HEK293 (cell line): ENCODE results near the gene ZSCAN20.

Experiments
- CTCF ChIA-PET: fragments of 350-600 bp; formaldehyde crosslinking; extraction: SDS; loops from one replicate; lab custom pipeline; 2021; ENCODE audit warnings: antibody characterized with exemption; lab: Yijun Ruan, JAX
- POLR2A ChIA-PET: fragments of 300-600 bp; formaldehyde crosslinking; extraction: SDS; loops from one replicate; lab custom pipeline; 2020; ENCODE audit warnings: antibody characterized with exemption, inconsistent platforms; lab: Yijun Ruan, JAX
- H3K27ac ChIP-seq: fragments of 200-500 bp; sonication (Bioruptor generic); 2 replicates; pipeline ENCODE4 v1.5.1; 2014; ENCODE audit warnings: low read depth, low read length, control low read depth, inconsistent platforms; ENCODE audit errors: extremely low read depth
- H3K36me3 ChIP-seq, 2 experiments: fragments of 200-500 bp in 1 of 2; sonication (Bioruptor generic) in 1 of 2; 1 replicate in 1 of 2; 2 replicates in 1 of 2; pipeline ENCODE4 v1.5.1; 2014 to 2017; ENCODE audit warnings: inconsistent platforms in 2 of 2, low read length in 2 of 2; ENCODE audit not compliant: control insufficient read depth in 2 of 2, insufficient read depth in 1 of 2
- H3K4me1 ChIP-seq: fragments of 200-500 bp; sonication (Bioruptor generic); 2 replicates; pipeline ENCODE4 v1.5.1; 2014; ENCODE audit warnings: mild to moderate bottlenecking, low read length, inconsistent platforms; ENCODE audit not compliant: control insufficient read depth, insufficient read depth
- H3K4me3 ChIP-seq: 2 replicates; pipeline ENCODE4 v1.5.1; 2011; ENCODE audit warnings: low read depth, mild to moderate bottlenecking, control low read depth, low read length, moderate library complexity
- H3K9me3 ChIP-seq: fragments of 200-500 bp; sonication (Bioruptor generic); 2 replicates; pipeline ENCODE4 v1.5.1; 2014; ENCODE audit warnings: low read depth, low read length, inconsistent platforms; ENCODE audit not compliant: control insufficient read depth, insufficient read depth
- HOXC10 ChIP-seq: sonication (generic); formaldehyde crosslinking; IDR thresholded peaks from 2 replicates; pipeline ENCODE4 v1.8.1; 2023; ENCODE audit warnings: mild to moderate bottlenecking, missing genetic modification reagents
- KLF1 ChIP-seq: fragments of 450-650 bp; formaldehyde crosslinking; IDR thresholded peaks from 2 replicates; pipeline ENCODE4 v1.5.1; 2016; ENCODE audit warnings: missing biosample characterization, missing genetic modification characterization
- PRDM10 ChIP-seq: fragments of 450-650 bp; formaldehyde crosslinking; IDR thresholded peaks from 2 replicates; pipeline ENCODE4 v1.5.1; 2016; ENCODE audit warnings: missing biosample characterization, missing genetic modification characterization
- SCRT2 ChIP-seq: fragments of 450-650 bp; formaldehyde crosslinking; IDR thresholded peaks from 2 replicates; pipeline ENCODE4 v1.5.1; 2016; ENCODE audit warnings: missing biosample characterization, missing genetic modification characterization
- SP2 ChIP-seq: fragments of 450-650 bp; formaldehyde crosslinking; IDR thresholded peaks from 2 replicates; pipeline ENCODE4 v1.5.1; 2016; ENCODE audit warnings: missing biosample characterization, missing genetic modification characterization
- ZBTB6 ChIP-seq: fragments of 450-650 bp; formaldehyde crosslinking; IDR thresholded peaks from 2 replicates; pipeline ENCODE4 v1.5.1; 2017; ENCODE audit warnings: missing biosample characterization, missing genetic modification characterization
- ZNF114 ChIP-seq: fragments of 450-650 bp; formaldehyde crosslinking; IDR thresholded peaks from 2 replicates; pipeline ENCODE4 v1.5.0; 2017; ENCODE audit warnings: missing biosample characterization, missing genetic modification characterization
- ZNF146 ChIP-seq: fragments of 450-650 bp; formaldehyde crosslinking; IDR thresholded peaks from 2 replicates; pipeline ENCODE4 v1.5.1; 2016; ENCODE audit warnings: missing biosample characterization, missing genetic modification characterization
- ZNF202 ChIP-seq: fragments of 450-650 bp; formaldehyde crosslinking; IDR thresholded peaks from 2 replicates; pipeline ENCODE4 v1.5.1; 2016; ENCODE audit warnings: missing biosample characterization, missing genetic modification characterization, borderline replicate concordance
- ZNF311 ChIP-seq: fragments of 450-650 bp; formaldehyde crosslinking; IDR thresholded peaks from 2 replicates; pipeline ENCODE4 v1.5.1; 2017; ENCODE audit warnings: missing biosample characterization, missing genetic modification characterization, borderline replicate concordance
- ZNF423 ChIP-seq: fragments of 450-650 bp; formaldehyde crosslinking; IDR thresholded peaks from 2 replicates; pipeline ENCODE4 v1.5.1; 2016; ENCODE audit warnings: missing biosample characterization, missing genetic modification characterization
- ZNF48 ChIP-seq: fragments of 450-650 bp; formaldehyde crosslinking; IDR thresholded peaks from 2 replicates; pipeline ENCODE4 v1.5.1; 2016; ENCODE audit warnings: missing biosample characterization, missing genetic modification characterization
- ZNF549 ChIP-seq: fragments of 450-650 bp; IDR thresholded peaks from 2 replicates; pipeline ENCODE4 v1.5.1; 2018; ENCODE audit warnings: missing biosample characterization, missing genetic modification characterization, mild to moderate bottlenecking, inconsistent platforms, moderate library complexity
- ZNF624 ChIP-seq: fragments of 450-650 bp; formaldehyde crosslinking; IDR thresholded peaks from 2 replicates; pipeline ENCODE4 v1.5.1; 2017; ENCODE audit warnings: missing biosample characterization, missing genetic modification characterization
- ZNF645 ChIP-seq: fragments of 450-650 bp; formaldehyde crosslinking; IDR thresholded peaks from 2 replicates; pipeline ENCODE4; 2016; ENCODE audit warnings: missing biosample characterization, missing genetic modification characterization
- ZNF777 ChIP-seq: fragments of 450-650 bp; formaldehyde crosslinking; IDR thresholded peaks from 2 replicates; pipeline ENCODE4 v1.5.1; 2017; ENCODE audit warnings: missing biosample characterization, missing genetic modification characterization, borderline replicate concordance
- TF ChIP-seq, protein P1 (sequence below): fragments of 450-650 bp; formaldehyde crosslinking; IDR thresholded peaks from 2 replicates; pipeline ENCODE4 v1.5.1; 2016; ENCODE audit warnings: missing biosample characterization, missing genetic modification characterization, low read depth

Gene ZSCAN20

GRCh38 chr1:33482412-33482811 is 10.0 kb downstream of the ZSCAN20 start:
- no peak for TF ChIP-seq PRDM10 (tag by site-specific recombination)
- no peak for TF ChIP-seq ZNF423 (tag by site-specific recombination)
- no peak for TF ChIP-seq ZNF549 (tag by site-specific recombination)
- TF ChIP-seq ZNF146 (tag by site-specific recombination) = no peak
- no peak for TF ChIP-seq ZNF202 (tag by site-specific recombination)
- no peak for TF ChIP-seq SCRT2 (tag by site-specific recombination)
- TF ChIP-seq ZNF777 = no peak
- TF ChIP-seq ZNF624 (tag by site-specific recombination) = no peak
- no peak for TF ChIP-seq HOXC10 (CRISPR knock-in tag)
- TF ChIP-seq ZNF114 (tag by site-specific recombination) = no peak
- no peak for TF ChIP-seq SP2 (tag by site-specific recombination)
- TF ChIP-seq, protein P1, sequence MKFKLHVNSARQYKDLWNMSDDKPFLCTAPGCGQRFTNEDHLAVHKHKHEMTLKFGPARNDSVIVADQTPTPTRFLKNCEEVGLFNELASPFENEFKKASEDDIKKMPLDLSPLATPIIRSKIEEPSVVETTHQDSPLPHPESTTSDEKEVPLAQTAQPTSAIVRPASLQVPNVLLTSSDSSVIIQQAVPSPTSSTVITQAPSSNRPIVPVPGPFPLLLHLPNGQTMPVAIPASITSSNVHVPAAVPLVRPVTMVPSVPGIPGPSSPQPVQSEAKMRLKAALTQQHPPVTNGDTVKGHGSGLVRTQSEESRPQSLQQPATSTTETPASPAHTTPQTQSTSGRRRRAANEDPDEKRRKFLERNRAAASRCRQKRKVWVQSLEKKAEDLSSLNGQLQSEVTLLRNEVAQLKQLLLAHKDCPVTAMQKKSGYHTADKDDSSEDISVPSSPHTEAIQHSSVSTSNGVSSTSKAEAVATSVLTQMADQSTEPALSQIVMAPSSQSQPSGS = no peak
- TF ChIP-seq ZBTB6 = no peak
- TF ChIP-seq KLF1 = no peak
- no peak for TF ChIP-seq ZNF311 (tag by site-specific recombination)
- ChIA-PET CTCF (interaction anchor here (3.1 kb wide), 1 partner anchor 12 kb away, joined by 13 read pairs; no protein-coding TSS in a partner anchor), POLR2A (no interaction called here)
- no peak overlapping the region for H3K4me3 ChIP-seq
- no peak overlapping the region for H3K27ac ChIP-seq
- no peaks in the 10 kb centered on the region for H3K9me3 ChIP-seq
- no peaks in the 10 kb centered on the region for H3K4me1 ChIP-seq
- H3K36me3 ChIP-seq = peaks cover 13 to 82% of the 10 kb centered on the region in 2 experiments

- POLR2A ChIA-PET = no interaction called here
- TF ChIP-seq ZNF146 (tag by site-specific recombination) (no peak), ZNF48 (no peak), ZNF645 (no peak)
- TF ChIP-seq, protein P1 = peak; percentile 66
- Histone ChIP-seq H3K27ac (no peak overlapping the region), H3K4me1 (no peaks in the 10 kb centered on the region), H3K9me3 (no peaks in the 10 kb centered on the region), H3K36me3 (peaks cover 0 to 84% of the 10 kb centered on the region in 2 experiments; a peak in 2 of 3 replicates), H3K4me3 (no peak overlapping the region)
- CTCF ChIA-PET = interaction anchor here (0.5 kb wide), 2 partner anchors 88 to 124 kb away, joined by 3 to 4 read pairs; no protein-coding TSS in a partner anchor
Observed at GRCh38 chr1:33488624-33489023, 16.2 kb downstream of the ZSCAN20 start.
